Activated CD8-positive, alpha-beta T cell treated with anti-CD3 and anti-CD28 coated beads, Interleukin-2, amount 10 ng/mL, durations not matched to agents 7 days and 5 days (primary cell): ENCODE data around the gene TRIM7. TPM values are rescaled to one million over a fixed set of nuclear protein-coding genes. Genes with fewer than 3 reads are reported as not detected.
A peak's percentile ranks its signal among the peaks of the same experiment; 100 is the strongest.
"Not testable (repeated sequence)": the region's sequence is repeated elsewhere in the genome, so short reads cannot be mapped to it uniquely, and the experiment has no call there.

ENCODE experiments used
- ATAC-seq: fragments of 150-1000 bp; cut with Tn5 transposase; one replicate; pipeline ENCODE4 v1.10.0; 2021; ENCODE audit warnings: moderate library complexity
- CTCF ChIA-PET: fragments of 350-600 bp; sonication (Branson Sonifier 250); formaldehyde crosslinking; loops from one replicate; lab custom pipeline; 2021; ENCODE audit warnings: antibody characterized with exemption; lab: Charles Lee
- POLR2A ChIA-PET: fragments of 350-600 bp; sonication (Branson Sonifier 250); formaldehyde crosslinking; loops from one replicate; lab custom pipeline; 2021; ENCODE audit warnings: antibody characterized with exemption; lab: Charles Lee
- DNase-seq: peaks from one replicate; pipeline ENCODE4 v3.0.0-alpha.2; 2020
- H3K27ac Mint-ChIP-seq: one replicate; pipeline ENCODE4 v1.8.0; 2021; ENCODE audit warnings: mild to moderate bottlenecking, mixed read lengths
- H3K27me3 Mint-ChIP-seq: one replicate; pipeline ENCODE4 v1.8.0; 2021; ENCODE audit warnings: low read depth, mixed read lengths
- H3K36me3 Mint-ChIP-seq: one replicate; pipeline ENCODE4 v1.8.0; 2021; ENCODE audit warnings: low read depth, mixed read lengths
- H3K4me1 Mint-ChIP-seq: one replicate; pipeline ENCODE4 v1.8.0; 2021; ENCODE audit warnings: low read depth, mixed read lengths
- H3K4me3 Mint-ChIP-seq: one replicate; pipeline ENCODE4 v1.8.0; 2021; ENCODE audit warnings: mild to moderate bottlenecking, mixed read lengths
- H3K9me3 Mint-ChIP-seq: one replicate; pipeline ENCODE4 v1.8.0; 2022; ENCODE audit warnings: mixed read lengths; ENCODE audit not compliant: insufficient read depth
- total RNA-seq, 2 experiments: library from RNA; stranded (reverse); gene quantifications; one replicate each; pipeline ENCODE4 v1.2.3, GENCODE V29; 2021

Gene TRIM7
- total RNA-seq, 2 experiments from 2014 or later = 1.1 to 1.5 TPM

GRCh38 chr5:181211208-181211607, 6.2 kb upstream of the TRIM7 start:
- Mint-ChIP-seq H3K4me1 (peaks cover 25% of the 10 kb centered on the region), H3K27ac (no peak overlapping the region), H3K9me3 (no peaks in the 10 kb centered on the region), H3K27me3 (peaks cover 7% of the 10 kb centered on the region), H3K36me3 (peaks cover 4% of the 10 kb centered on the region), H3K4me3 (no peak overlapping the region)
- ChIA-PET POLR2A (no interaction called here), CTCF (interaction anchor here (1.4 to 1.5 kb wide), 2 partner anchors 21 to 26 kb away, joined by 3 to 4 read pairs; no protein-coding TSS in a partner anchor)
- ATAC-seq (no peak), DNase-seq (no peak)

GRCh38 chr5:181210698-181211097, 5.7 kb upstream of the TRIM7 start:
- CTCF ChIA-PET = interaction anchor here (1.5 kb wide), 1 partner anchor 26 kb away, joined by 3 read pairs; no protein-coding TSS in a partner anchor
- peaks cover 12% of the 10 kb centered on the region for H3K27me3 Mint-ChIP-seq
- H3K36me3 Mint-ChIP-seq, H3K4me3 Mint-ChIP-seq, H3K9me3 Mint-ChIP-seq, H3K27ac Mint-ChIP-seq, ATAC-seq, DNase-seq, POLR2A ChIA-PET: not testable (repeated sequence)
- peaks cover 29% of the 10 kb centered on the region for H3K4me1 Mint-ChIP-seq

GRCh38 chr5:181210148-181210547, 5.2 kb upstream of the TRIM7 start:
- ATAC-seq, H3K4me3 Mint-ChIP-seq, DNase-seq, H3K9me3 Mint-ChIP-seq, POLR2A ChIA-PET, H3K36me3 Mint-ChIP-seq, H3K27ac Mint-ChIP-seq, CTCF ChIA-PET: not testable (repeated sequence)
- H3K27me3 Mint-ChIP-seq = peaks cover 16% of the 10 kb centered on the region
- peaks cover 31% of the 10 kb centered on the region for H3K4me1 Mint-ChIP-seq

GRCh38 chr5:181209006-181209405, 4.0 kb upstream of the TRIM7 start:
- H3K4me1 Mint-ChIP-seq = peaks cover 34% of the 10 kb centered on the region
- peaks cover 18% of the 10 kb centered on the region for H3K27me3 Mint-ChIP-seq
- H3K9me3 Mint-ChIP-seq, H3K4me3 Mint-ChIP-seq, H3K36me3 Mint-ChIP-seq, DNase-seq, ATAC-seq, H3K27ac Mint-ChIP-seq: not testable (repeated sequence)
- ChIA-PET POLR2A (interaction anchor here (2.7 kb wide), 1 partner anchor 20 kb away, joined by 20 read pairs; no protein-coding TSS in a partner anchor), CTCF (interaction anchor here (3.0 to 5.5 kb wide), 2 partner anchors 18 to 24 kb away, joined by 18 to 78 read pairs; no protein-coding TSS in a partner anchor)

GRCh38 chr5:181207960-181208253, 2.9 kb upstream of the TRIM7 start:
- H3K4me3 Mint-ChIP-seq = peak overlapping the region; percentile 78
- DNase-seq (no peak), ATAC-seq (no peak)
- peaks cover 22% of the 10 kb centered on the region for H3K27me3 Mint-ChIP-seq
- H3K4me1 Mint-ChIP-seq = peaks cover 40% of the 10 kb centered on the region
- peaks cover 4% of the 10 kb centered on the region for H3K36me3 Mint-ChIP-seq
- no peaks in the 10 kb centered on the region for H3K9me3 Mint-ChIP-seq
- CTCF ChIA-PET = interaction anchor here (0.8 to 5.5 kb wide), 9 partner anchors 8 to 39 kb away, joined by 3 to 78 read pairs (median 8); partner anchors contain the start of gene TRIM41
- POLR2A ChIA-PET = interaction anchor here (1.0 to 5.3 kb wide), 8 partner anchors 8 to 377 kb away, joined by 3 to 40 read pairs (median 14); partner anchors contain the start of genes TRIM41 and TRIM52
- H3K27ac Mint-ChIP-seq = peak overlapping the region; percentile 86

GRCh38 chr5:181207214-181207959, 2.4 kb upstream of the TRIM7 start:
- peak; percentile 89 for DNase-seq
- ChIA-PET CTCF (interaction anchor here (0.7 to 5.5 kb wide), 14 partner anchors 8 to 49 kb away, joined by 3 to 78 read pairs (median 4); partner anchors contain the start of gene TRIM41), POLR2A (interaction anchor here (0.8 to 5.3 kb wide), 11 partner anchors 9 to 377 kb away, joined by 3 to 40 read pairs (median 4); partner anchors contain the start of genes TRIM41 and TRIM52)
- no peaks in the 10 kb centered on the region for H3K9me3 Mint-ChIP-seq
- peaks cover 40% of the 10 kb centered on the region for H3K4me1 Mint-ChIP-seq
- peaks cover 23% of the 10 kb centered on the region for H3K27me3 Mint-ChIP-seq
- peak overlapping the region; percentile 86 for H3K27ac Mint-ChIP-seq
- ATAC-seq = peak; percentile 68
- peaks cover 4% of the 10 kb centered on the region for H3K36me3 Mint-ChIP-seq
- peak overlapping the region; percentile 78 for H3K4me3 Mint-ChIP-seq

- ATAC-seq (no peak), DNase-seq (no peak)
- H3K27ac Mint-ChIP-seq = peak overlapping the region; percentile 86
- CTCF ChIA-PET = interaction anchor here (0.8 to 5.5 kb wide), 10 partner anchors 8 to 51 kb away, joined by 3 to 78 read pairs (median 8); partner anchors contain the start of gene TRIM41
- H3K27me3 Mint-ChIP-seq = peaks cover 29% of the 10 kb centered on the region
- peaks cover 36% of the 10 kb centered on the region for H3K4me1 Mint-ChIP-seq
- H3K4me3 Mint-ChIP-seq = peak overlapping the region; percentile 78
- peaks cover 4% of the 10 kb centered on the region for H3K36me3 Mint-ChIP-seq
- POLR2A ChIA-PET = interaction anchor here (0.6 to 5.3 kb wide), 7 partner anchors 8 to 55 kb away, joined by 3 to 40 read pairs (median 20); partner anchors contain the start of genes TRIM41 and TRIM52
- no peaks in the 10 kb centered on the region for H3K9me3 Mint-ChIP-seq
Observed at GRCh38 chr5:181205761-181206649, 1.0 kb upstream of the TRIM7 start.

- Mint-ChIP-seq H3K36me3 (peaks cover 4% of the 10 kb centered on the region), H3K4me1 (peaks cover 36% of the 10 kb centered on the region), H3K27ac (peak overlapping the region; percentile 37), H3K4me3 (peak overlapping the region; percentile 76), H3K9me3 (no peaks in the 10 kb centered on the region), H3K27me3 (peaks cover 37% of the 10 kb centered on the region)
- DNase-seq (peak; percentile 36), ATAC-seq (peak; percentile 6)
- CTCF ChIA-PET = interaction anchor here (0.9 to 5.5 kb wide), 4 partner anchors 12 to 36 kb away, joined by 3 to 78 read pairs (median 4); no protein-coding TSS in a partner anchor
- POLR2A ChIA-PET = interaction anchor here (1.5 to 5.3 kb wide), 5 partner anchors 10 to 57 kb away, joined by 3 to 40 read pairs (median 6); partner anchors contain the start of gene TRIM52
Observed at GRCh38 chr5:181204113-181204825, 727 bp downstream of the TRIM7 start.

GRCh38 chr5:181203777-181204112, 1.3 kb downstream of the TRIM7 start:
- ChIA-PET CTCF (interaction anchor here (1.4 to 5.5 kb wide), 3 partner anchors 12 to 13 kb away, joined by 4 to 78 read pairs (median 8); no protein-coding TSS in a partner anchor), POLR2A (interaction anchor here (1.5 to 5.3 kb wide), 4 partner anchors 11 to 17 kb away, joined by 3 to 40 read pairs (median 5); no protein-coding TSS in a partner anchor)
- Mint-ChIP-seq H3K4me1 (peaks cover 36% of the 10 kb centered on the region), H3K27me3 (peaks cover 39% of the 10 kb centered on the region), H3K4me3 (peak overlapping the region; percentile 76), H3K36me3 (peaks cover 4% of the 10 kb centered on the region), H3K9me3 (no peaks in the 10 kb centered on the region), H3K27ac (no peak overlapping the region)
- DNase-seq (no peak), ATAC-seq (no peak)

GRCh38 chr5:181203093-181203711, 1.8 kb downstream of the TRIM7 start:
- ChIA-PET CTCF (interaction anchor here (1.4 to 1.9 kb wide), 2 partner anchors 12 to 13 kb away, joined by 4 to 8 read pairs; no protein-coding TSS in a partner anchor), POLR2A (interaction anchor here (0.6 to 5.3 kb wide), 3 partner anchors 11 to 23 kb away, joined by 3 to 40 read pairs (median 5); no protein-coding TSS in a partner anchor)
- DNase-seq (no peak), ATAC-seq (no peak)
- Mint-ChIP-seq H3K9me3 (no peaks in the 10 kb centered on the region), H3K4me1 (peaks cover 34% of the 10 kb centered on the region), H3K4me3 (peak overlapping the region; percentile 76), H3K27ac (no peak overlapping the region), H3K27me3 (peaks cover 39% of the 10 kb centered on the region), H3K36me3 (peaks cover 4% of the 10 kb centered on the region)
